ENCODE data around the gene ALKBH5. TPM values are rescaled to one million over a fixed set of nuclear protein-coding genes. Genes with fewer than 3 reads are reported as not detected.

The ALKBH5 gene
- total RNA-seq, 2 experiments from 2014 or later = 99.3 to 125 TPM

GRCh38 chr17:18142417-18142816, 41.2 kb upstream of the ALKBH5 start:
- no peak for DNase-seq (ENCODE audit: low spot score)

GRCh38 chr17:18143044-18143936, 40.3 kb upstream of the ALKBH5 start:
- Histone ChIP-seq H3K9me2 (ENCODE audit: insufficient read depth, low read length) (no peaks in the 10 kb centered on the region), H3K79me2 (ENCODE audit: insufficient read depth, low read depth, low read length) (no peaks in the 10 kb centered on the region), H3K27ac (ENCODE audit: low read depth, low read length, poor library complexity, severe bottlenecking) (no peak overlapping the region), H4K20me1 (ENCODE audit: insufficient read depth, low read length) (no peaks in the 10 kb centered on the region), H3K36me3 (ENCODE audit: insufficient read depth, low read length) (no peaks in the 10 kb centered on the region), H3K4me2 (ENCODE audit: low read length) (no peak overlapping the region), H3K4me3 (ENCODE audit: low read depth, low read length, poor library complexity, severe bottlenecking) (no peak overlapping the region), H2AFZ (ENCODE audit: low read length) (no peak overlapping the region), H3K4me1 (ENCODE audit: insufficient read depth, low read length, poor library complexity, severe bottlenecking) (no peaks in the 10 kb centered on the region), H3K9me3 (ENCODE audit: low read length) (no peaks in the 10 kb centered on the region)
- POLR2A ChIA-PET = no interaction called here
- intact Hi-C loops (cut with micrococcal nuclease; ENCODE audit: unreplicated experiment) = no loop called here
- CTCF ChIA-PET (ENCODE audit: unreplicated experiment) = no interaction called here
- TF ChIP-seq CTCF (conservative IDR thresholded peaks at IDR 0.05; ENCODE audit: low read length) (peak; percentile 64), EZH2phosphoT487 (IDR thresholded peaks at IDR 0.05; ENCODE audit: borderline replicate concordance, low read depth, low read length) (no peak)
- peak; percentile 26 for DNase-seq (ENCODE audit: low spot score)
- no TSS peak for BruUV-seq (replicated peaks)

More at GRCh38 chr17:18142417-18142816, 41.2 kb upstream of the ALKBH5 start:
- Histone ChIP-seq H3K4me3 (ENCODE audit: low read depth, low read length, poor library complexity, severe bottlenecking) (no peak overlapping the region), H3K4me1 (ENCODE audit: insufficient read depth, low read length, poor library complexity, severe bottlenecking) (no peaks in the 10 kb centered on the region), H3K9me2 (ENCODE audit: insufficient read depth, low read length) (no peaks in the 10 kb centered on the region), H2AFZ (ENCODE audit: low read length) (no peak overlapping the region), H4K20me1 (ENCODE audit: insufficient read depth, low read length) (no peaks in the 10 kb centered on the region), H3K36me3 (ENCODE audit: insufficient read depth, low read length) (no peaks in the 10 kb centered on the region), H3K79me2 (ENCODE audit: insufficient read depth, low read depth, low read length) (no peaks in the 10 kb centered on the region), H3K4me2 (ENCODE audit: low read length) (no peak overlapping the region), H3K9me3 (ENCODE audit: low read length) (no peaks in the 10 kb centered on the region), H3K27ac (ENCODE audit: low read depth, low read length, poor library complexity, severe bottlenecking) (no peak overlapping the region)
- BruUV-seq (replicated peaks) = no TSS peak
- TF ChIP-seq EZH2phosphoT487 (IDR thresholded peaks at IDR 0.05; ENCODE audit: borderline replicate concordance, low read depth, low read length) (no peak), CTCF (conservative IDR thresholded peaks at IDR 0.05; ENCODE audit: low read length) (no peak)
- POLR2A ChIA-PET = no interaction called here
- intact Hi-C loops (cut with micrococcal nuclease; ENCODE audit: unreplicated experiment) = no loop called here
- CTCF ChIA-PET (ENCODE audit: unreplicated experiment) = no interaction called here

- H3K9me3 ChIP-seq (ENCODE audit: low read length) = no peaks in the 10 kb centered on the region
Observed at GRCh38 chr17:18144261-18144660, 39.4 kb upstream of the ALKBH5 start.

More at GRCh38 chr17:18144261-18144660, 39.4 kb upstream of the ALKBH5 start:
- POLR2A ChIA-PET = no interaction called here
- Histone ChIP-seq H3K4me1 (ENCODE audit: insufficient read depth, low read length, poor library complexity, severe bottlenecking) (no peaks in the 10 kb centered on the region), H3K79me2 (ENCODE audit: insufficient read depth, low read depth, low read length) (no peaks in the 10 kb centered on the region), H3K36me3 (ENCODE audit: insufficient read depth, low read length) (no peaks in the 10 kb centered on the region), H3K9me2 (ENCODE audit: insufficient read depth, low read length) (no peaks in the 10 kb centered on the region), H3K4me2 (ENCODE audit: low read length) (no peak overlapping the region), H3K27ac (ENCODE audit: low read depth, low read length, poor library complexity, severe bottlenecking) (no peak overlapping the region), H3K4me3 (ENCODE audit: low read depth, low read length, poor library complexity, severe bottlenecking) (no peak overlapping the region), H2AFZ (ENCODE audit: low read length) (no peak overlapping the region), H4K20me1 (ENCODE audit: insufficient read depth, low read length) (no peaks in the 10 kb centered on the region)
- CTCF ChIA-PET (ENCODE audit: unreplicated experiment) = no interaction called here
- intact Hi-C loops (cut with micrococcal nuclease; ENCODE audit: unreplicated experiment) = no loop called here
- no peak for DNase-seq (ENCODE audit: low spot score)
- BruUV-seq (replicated peaks) = no TSS peak
- no peak for TF ChIP-seq EZH2phosphoT487 (IDR thresholded peaks at IDR 0.05; ENCODE audit: borderline replicate concordance, low read depth, low read length)
- no peak for TF ChIP-seq CTCF (conservative IDR thresholded peaks at IDR 0.05; ENCODE audit: low read length)

Data from OCI-LY7 (cell line).